Ramos (cell line): ENCODE data around the gene ACSF3.
"Not testable (repeated sequence)": the region's sequence is repeated elsewhere in the genome, so short reads cannot be mapped to it uniquely, and the experiment has no call there.

Experiments
- in situ Hi-C: fragments of 300-500 bp; cut with MboI; formaldehyde crosslinking; loops from one replicate; pipeline ENCODE4 v1.14.3; 2022; ENCODE audit warnings: low sequenced_read_pairs; ENCODE audit not compliant: unreplicated experiment

ACSF3 gene

DNA sequence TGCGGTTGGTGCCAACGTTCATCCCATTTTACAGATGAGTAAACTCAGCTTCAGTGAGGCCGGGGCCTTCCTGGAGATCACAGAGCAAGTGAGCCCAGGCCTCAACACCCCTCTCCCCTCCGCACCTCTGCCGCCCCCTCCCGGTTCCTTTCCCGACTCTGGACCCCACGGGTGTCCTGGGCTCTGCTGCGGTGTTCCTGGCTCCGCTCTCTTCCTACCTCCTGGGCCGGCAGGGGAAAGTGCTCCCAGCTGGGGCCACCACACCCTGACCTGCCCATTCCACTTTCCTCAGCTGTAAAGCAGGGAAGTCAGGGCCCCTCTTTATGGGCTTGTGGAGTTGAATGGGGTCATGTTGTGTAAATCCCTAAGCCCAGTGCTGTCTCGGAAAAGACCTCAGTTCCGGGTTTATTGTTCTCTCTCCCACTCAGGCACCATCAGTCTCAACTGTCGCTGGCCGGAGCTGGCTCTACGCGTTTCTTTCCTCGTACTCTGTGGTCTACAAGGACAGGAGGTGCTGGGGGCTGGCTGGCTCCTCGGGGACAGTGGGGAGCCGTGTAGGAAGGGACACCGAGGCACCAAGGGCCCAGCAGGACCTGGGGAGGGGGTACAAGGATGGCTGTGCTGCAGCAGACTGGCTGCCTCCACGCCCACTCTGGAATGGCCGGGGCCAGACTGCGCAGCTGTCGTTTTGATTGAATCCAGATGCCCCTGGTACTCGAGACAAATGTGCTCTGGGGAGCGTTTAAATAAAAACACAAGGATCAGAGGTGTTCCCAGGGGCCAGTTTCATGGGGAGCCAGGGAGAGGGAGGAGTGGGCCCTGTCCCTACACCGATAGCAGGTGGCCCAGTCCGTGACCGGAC lies 21.7 kb upstream of the ACSF3 start:
- in situ Hi-C loops, result no loop called here

GRCh38 chr16:89072548-89073130 lies 21.0 kb upstream of the ACSF3 start:
- in situ Hi-C loops, result no loop called here

DNA sequence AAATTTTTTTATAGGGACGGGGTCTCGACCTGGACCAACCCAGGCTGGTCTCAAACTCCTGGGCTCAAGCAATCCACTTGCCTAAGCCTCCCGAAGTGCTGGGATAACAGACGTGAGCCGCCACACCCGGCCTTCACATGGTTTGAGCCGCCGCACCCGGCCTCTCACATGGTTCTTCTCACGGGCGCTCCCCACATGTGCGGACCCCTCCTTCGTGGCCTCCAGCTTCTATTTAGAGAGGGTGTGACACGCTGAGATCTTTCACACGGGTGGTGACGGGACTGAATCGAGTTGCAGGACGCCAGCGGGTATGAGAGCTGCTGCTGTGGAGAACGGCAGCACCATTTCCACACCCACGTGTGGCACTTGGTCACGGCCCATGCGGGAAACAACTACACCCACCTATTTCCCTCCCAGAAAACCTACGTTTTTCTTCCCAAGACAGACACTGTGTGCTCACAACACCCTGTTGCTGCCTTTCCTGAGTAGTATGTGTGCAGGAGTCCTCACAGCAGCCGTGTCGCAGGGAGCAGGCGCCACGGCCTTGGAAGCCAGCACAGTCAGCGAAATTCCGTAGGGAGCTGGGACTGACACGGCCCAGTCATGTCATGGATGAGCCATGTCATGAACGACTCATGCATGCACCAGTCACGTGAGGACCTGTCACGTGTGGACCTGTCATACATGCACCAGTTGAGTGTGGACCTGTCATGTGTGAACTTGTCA lies 20.1 kb upstream of the ACSF3 start:
- in situ Hi-C loops, result no loop called here

- in situ Hi-C loops, result not testable (repeated sequence)
Observed at GRCh38 chr16:89074072-89074674, 19.5 kb upstream of the ACSF3 start.

DNA sequence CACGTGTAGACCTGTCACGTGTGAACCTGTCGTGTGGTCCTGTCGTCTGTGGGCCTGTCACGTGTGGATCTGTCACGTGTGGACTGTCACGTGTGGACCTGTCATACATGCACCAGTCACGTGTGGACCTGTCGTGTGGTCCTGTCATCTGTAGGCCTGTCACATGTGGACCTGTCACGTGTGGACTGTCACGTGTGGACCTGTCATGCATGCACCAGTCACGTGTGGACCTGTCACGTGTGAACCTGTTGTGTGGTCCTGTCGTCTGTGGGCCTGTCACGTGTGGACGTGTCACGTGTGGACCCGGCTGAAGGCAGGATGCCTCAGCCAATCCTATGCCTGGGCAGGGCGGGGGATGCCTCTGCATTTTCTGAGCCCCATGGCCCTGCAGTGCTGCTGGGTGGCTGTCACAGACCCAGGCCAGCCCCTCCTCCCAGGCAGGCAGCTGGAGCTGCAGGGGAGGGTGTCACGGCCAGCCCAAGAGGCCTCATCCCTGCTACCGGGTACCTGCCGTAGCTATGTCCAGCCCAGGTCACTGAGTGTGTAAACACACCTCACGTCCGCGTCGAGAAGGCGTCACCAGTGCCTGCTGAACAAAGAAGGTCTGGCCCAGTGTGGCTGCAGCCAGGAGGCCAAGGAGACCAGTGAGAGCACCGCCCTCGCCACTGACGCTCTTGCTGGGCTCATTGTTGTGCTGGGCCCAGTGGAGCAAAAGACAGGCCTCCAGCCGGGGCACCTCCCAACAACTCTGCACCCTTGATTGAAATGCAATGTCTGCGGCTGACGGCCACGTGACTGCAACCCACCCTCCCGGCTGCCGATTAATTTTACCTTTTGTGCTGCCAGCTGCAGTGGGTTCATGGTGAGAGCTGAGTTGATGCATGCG lies 18.6 kb upstream of the ACSF3 start:
- in situ Hi-C loops, result no loop called here

- in situ Hi-C loops, result no loop called here
Observed at GRCh38 chr16:89076159-89076558, 17.5 kb upstream of the ACSF3 start.

- in situ Hi-C loops, result no loop called here
Observed at GRCh38 chr16:89077076-89077475, 16.6 kb upstream of the ACSF3 start.

GRCh38 chr16:89078172-89078571 lies 15.5 kb upstream of the ACSF3 start:
- in situ Hi-C loops, result no loop called here

DNA sequence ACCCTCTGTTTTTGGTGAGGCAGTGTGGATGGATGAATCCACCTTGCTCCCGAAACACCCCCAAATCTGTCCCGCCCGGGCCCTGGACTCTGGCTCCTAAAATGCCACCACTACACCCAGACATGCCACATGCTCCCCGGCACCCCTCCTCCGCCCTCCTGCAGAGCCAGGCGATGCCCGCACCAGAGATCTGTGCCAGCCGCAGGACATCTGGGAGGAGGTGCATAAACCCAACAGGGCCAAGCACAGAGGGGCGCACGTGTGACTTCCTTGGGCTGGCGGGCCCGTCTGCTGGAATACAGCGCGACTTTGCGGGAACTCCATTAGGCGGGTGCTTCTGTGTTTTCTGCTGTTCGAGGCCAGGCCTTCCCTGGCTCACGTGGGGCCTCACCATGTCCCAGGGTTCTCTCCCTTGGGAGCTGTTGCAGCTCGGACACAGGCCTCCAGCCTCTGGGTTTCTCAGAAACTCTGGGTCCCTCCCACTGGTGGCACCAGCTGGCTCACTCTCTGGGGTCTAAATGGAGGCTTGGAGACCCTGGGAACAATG lies 14.1 kb upstream of the ACSF3 start:
- in situ Hi-C loops, result no loop called here

- in situ Hi-C loops, result no loop called here
Observed at GRCh38 chr16:89080196-89080853, 13.3 kb upstream of the ACSF3 start.

GRCh38 chr16:89081556-89081955 lies 12.1 kb upstream of the ACSF3 start:
- in situ Hi-C loops, result no loop called here

- in situ Hi-C loops, result no loop called here
Observed at GRCh38 chr16:89084411-89084810, 9.2 kb upstream of the ACSF3 start.

DNA sequence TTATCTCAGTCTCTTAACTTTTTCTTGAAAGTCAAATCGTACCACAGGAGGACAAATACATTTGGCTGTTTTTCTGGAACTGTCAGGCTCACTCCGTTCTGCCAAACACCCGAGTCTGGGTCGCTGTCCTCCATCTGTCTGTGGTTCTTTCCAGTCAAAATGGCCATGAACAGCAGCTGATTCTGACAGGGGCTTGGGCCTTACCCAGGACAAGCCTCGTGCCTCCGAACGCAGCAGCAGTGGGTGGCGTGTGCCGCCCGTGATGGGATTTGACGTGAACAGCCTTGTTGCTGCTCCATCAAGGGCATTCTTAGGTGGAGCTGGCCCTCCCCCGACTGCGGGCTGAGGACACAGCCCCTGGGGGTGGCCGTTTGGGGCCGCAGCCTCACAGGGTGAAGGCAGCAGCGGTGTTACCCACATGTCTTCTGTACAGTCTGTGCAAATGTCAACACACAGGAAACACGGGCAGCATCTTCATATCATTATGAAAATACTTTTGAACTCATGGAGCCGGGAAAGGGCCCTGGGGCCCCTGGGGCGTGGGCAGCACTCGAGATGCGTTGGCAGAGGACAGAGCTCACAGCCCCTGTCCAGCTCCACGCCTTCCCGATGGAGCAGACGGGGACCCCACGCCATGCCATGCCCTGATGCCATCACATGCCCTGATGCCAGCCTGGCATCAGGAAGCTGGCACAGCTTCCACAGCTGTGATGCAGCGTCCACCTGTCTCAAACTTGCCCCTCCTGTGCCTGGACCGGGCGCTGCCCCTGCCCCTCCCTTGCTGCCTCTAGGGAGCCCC lies 8.6 kb upstream of the ACSF3 start:
- in situ Hi-C loops, result no loop called here

DNA sequence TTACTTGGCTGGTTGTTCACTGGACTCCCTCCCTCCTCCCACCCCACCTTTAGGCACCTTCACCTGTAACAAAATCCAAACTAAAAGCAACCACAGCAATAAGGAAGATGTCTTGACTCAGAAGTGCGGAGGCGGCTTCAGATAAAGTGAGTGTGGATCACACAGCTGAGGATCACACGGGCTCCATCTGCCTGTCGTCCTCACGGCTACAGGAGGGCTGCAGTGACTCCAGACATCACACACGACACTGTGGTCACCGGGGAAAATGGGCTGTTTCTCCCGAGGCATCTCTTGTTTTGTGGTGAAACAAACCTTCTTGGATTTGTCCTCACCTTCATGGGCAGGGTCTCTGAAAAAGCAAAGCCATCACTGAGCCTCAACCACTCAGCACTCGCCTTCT lies 7.9 kb upstream of the ACSF3 start:
- in situ Hi-C loops, result no loop called here

DNA sequence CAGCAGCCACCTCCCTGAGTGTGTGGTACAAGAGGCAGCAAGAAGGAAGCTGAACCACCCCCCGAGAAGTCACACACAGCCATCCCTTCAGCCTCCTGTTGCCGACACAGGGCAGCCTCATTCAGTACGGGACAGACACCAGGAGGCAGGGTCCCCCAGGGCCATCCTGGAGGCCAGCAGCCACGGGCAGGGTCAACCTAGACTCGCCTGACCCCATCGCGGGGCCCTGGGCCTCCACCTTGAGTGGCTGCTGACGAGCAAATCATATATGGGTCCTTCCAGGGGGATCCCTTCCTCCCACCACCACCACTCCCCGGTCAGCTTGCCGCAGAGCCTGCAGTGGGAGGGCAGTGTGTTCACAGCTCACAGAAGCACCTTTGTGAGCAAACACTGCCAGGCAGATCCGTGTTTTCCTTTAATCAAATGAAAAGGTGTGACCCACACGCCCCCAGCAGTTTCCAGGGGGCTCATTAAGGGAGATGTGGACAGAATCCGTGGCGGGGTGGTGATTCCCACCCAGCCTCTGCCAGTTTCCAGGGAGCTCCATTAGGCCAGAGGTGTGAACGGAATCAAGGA lies 5.6 kb upstream of the ACSF3 start:
- in situ Hi-C loops, result no loop called here

DNA sequence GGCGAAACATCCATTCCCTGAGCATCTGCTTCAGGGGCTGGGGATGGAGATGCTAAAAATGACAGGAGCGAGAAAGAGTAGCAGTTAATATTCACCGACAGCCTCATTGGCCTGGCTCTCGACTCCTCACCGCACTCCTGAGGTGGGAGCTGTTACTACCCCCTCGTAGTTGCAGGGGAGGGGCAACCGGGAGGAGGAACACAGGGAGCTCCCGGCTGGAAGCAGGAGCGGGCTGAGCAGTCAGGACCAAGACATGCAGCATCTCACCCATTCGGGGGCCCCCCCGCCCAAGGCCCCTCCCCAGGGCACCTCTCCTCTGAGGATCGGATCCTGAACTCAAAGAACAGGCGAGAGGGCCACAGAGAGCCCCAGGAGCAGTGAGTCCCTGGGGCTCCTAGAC lies 4.5 kb upstream of the ACSF3 start:
- in situ Hi-C loops, result no loop called here

DNA sequence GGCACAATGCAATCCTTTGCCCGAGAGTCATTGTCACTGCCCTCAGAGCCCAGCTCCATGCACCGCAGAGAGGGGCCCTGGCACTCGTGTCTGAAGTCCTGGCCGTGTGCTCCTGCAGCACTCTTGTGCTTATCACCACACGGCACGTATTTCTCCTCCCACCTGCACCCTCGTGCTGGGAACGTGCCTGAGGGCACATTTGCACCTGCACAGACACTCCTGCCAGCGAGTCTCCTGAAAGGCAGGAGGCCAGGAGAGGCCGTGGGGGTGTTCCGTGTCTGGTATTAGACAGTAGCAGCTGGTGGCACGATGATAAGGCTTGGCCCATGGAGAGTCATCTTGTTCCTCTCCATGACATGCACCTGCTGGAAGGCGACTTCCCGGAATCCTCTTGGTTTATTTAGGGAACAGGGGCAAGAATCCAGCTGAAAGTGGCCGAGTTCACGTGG lies 3.4 kb upstream of the ACSF3 start:
- in situ Hi-C loops, result no loop called here
